Left ventricle myocardium inferior (tissue), 1 donor: ENCODE data around the gene USP6. TPM values are rescaled to one million over a fixed set of nuclear protein-coding genes. Genes with fewer than 3 reads are reported as not detected.
"Not testable (repeated sequence)": the region's sequence is repeated elsewhere in the genome, so short reads cannot be mapped to it uniquely, and the experiment has no call there.

ENCODE experiments used
- DNase-seq: peaks from one replicate; pipeline ENCODE4 v3.0.0-alpha.2; 2020
- H3K27ac ChIP-seq: fragments of 200-600 bp; replicated peaks from 2 replicates; pipeline ENCODE4 v1.8.0; 2021
- H3K27me3 ChIP-seq: fragments of 200-600 bp; 2 replicates; pipeline ENCODE4 v1.8.0; 2021; ENCODE audit warnings: low read depth
- H3K36me3 ChIP-seq: fragments of 200-600 bp; 2 replicates; pipeline ENCODE4 v1.8.0; 2021
- H3K4me1 ChIP-seq: fragments of 200-600 bp; 2 replicates; pipeline ENCODE4 v1.8.0; 2021
- H3K4me3 ChIP-seq: fragments of 200-600 bp; 2 replicates; pipeline ENCODE4 v1.8.0; 2021; ENCODE audit warnings: mild to moderate bottlenecking, moderate library complexity
- H3K9me3 ChIP-seq: fragments of 200-600 bp; replicated peaks from 2 replicates; pipeline ENCODE4 v1.8.0; 2021
- CTCF ChIP-seq: fragments of 200-600 bp; IDR thresholded peaks from 2 replicates; pipeline ENCODE4 v1.8.0; 2021; ENCODE audit warnings: antibody characterized with exemption, mild to moderate bottlenecking, borderline replicate concordance
- intact Hi-C: fragments of 100-400 bp; cut with micrococcal nuclease; formaldehyde crosslinking; loops from one replicate; pipeline ENCODE4 v1.11.0; 2022
- total RNA-seq: library from RNA; stranded (reverse); fragmentation: NEBNext Ultra II Directional; extraction: Animal tissue kit (Norgen Biotek cat#: 25700); gene quantifications from one replicate; pipeline ENCODE4 v1.2.1, GENCODE V29; 2021
- donor health status: DM: no; HTN: yes; CAD: no; lungs with severe emphysema.

The USP6 gene
- total RNA-seq, 1 donor from 2014 or later = 0.05 TPM

DNA sequence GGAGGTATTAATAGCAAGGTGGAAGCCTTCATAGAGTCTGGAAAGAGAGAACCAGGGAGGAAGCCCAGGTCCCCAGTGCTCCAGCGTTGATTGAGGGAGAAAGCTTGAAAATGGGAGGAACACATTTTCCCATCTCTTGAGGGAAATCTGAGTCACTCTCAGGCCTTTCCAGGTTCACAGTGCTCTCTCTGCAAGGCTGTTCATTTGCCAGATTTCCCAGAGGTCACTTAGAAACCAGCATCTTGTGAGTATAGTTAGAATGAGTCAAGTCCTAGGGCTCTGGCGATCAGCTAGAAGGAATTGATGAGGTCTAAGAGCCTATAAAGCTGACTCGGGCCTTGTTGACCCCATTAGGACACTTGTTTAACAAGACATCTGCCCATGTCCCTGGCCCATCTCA lies 93.6 kb downstream of the USP6 start:
- intact Hi-C loops = no loop called here
- H3K27me3 ChIP-seq = no peaks in the 10 kb centered on the region
- no peak for TF ChIP-seq CTCF
- H3K9me3 ChIP-seq = no peaks in the 10 kb centered on the region
- H3K4me1 ChIP-seq = no peaks in the 10 kb centered on the region
- H3K36me3 ChIP-seq = peaks cover 5% of the 10 kb centered on the region
- DNase-seq = no peak
- no peak overlapping the region for H3K27ac ChIP-seq
- H3K4me3 ChIP-seq = no peak overlapping the region

DNA sequence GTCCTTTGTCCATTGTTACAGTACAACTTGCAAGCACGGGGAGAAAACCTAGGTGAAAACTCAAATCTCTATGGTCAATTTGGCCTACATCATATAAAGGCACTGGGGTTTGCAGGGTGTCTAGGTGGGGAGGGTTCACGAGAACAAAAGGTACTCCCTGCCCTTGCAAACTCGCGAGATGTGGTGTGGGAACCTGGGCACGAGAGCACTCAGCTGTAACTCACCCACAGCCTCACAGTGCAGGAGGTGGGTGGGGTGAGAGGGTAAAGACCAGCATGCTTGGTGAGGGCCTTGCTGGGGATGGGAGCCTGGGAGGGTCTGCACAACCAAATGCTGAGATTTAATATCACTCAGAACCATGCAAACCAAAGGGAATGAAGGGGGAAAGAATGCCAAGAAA lies 94.3 kb downstream of the USP6 start:
- Histone ChIP-seq H3K36me3 (peaks cover 11% of the 10 kb centered on the region), H3K27ac (no peak overlapping the region), H3K9me3 (no peaks in the 10 kb centered on the region), H3K4me3 (no peak overlapping the region), H3K27me3 (no peaks in the 10 kb centered on the region), H3K4me1 (no peaks in the 10 kb centered on the region)
- TF ChIP-seq CTCF = no peak
- no peak for DNase-seq
- intact Hi-C loops = no loop called here

- no peaks in the 10 kb centered on the region for H3K9me3 ChIP-seq
- no peak overlapping the region for H3K27ac ChIP-seq
Measured at GRCh38 chr17:5210614-5211252, 94.9 kb downstream of the USP6 start.

DNA sequence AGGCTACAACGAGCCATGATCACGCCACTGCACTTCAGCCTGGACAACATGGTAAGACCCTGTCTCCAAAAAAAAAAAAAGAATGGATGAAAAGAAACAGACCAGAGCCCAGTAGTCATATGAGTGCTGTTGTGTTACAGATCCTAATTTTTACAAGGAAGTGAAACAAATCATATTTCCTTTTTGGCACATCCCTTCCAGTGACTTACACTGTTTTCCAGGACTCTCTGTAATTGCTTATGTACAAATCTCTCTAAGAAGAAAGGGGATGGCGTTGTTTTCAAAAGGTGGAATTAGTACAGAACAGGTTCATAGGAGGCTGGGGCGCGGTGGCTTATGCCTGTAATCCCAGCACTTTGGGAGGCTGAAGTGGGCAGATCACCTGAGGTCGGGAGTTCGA lies 95.6 kb downstream of the USP6 start:
- Histone ChIP-seq H3K27me3 (no peaks in the 10 kb centered on the region), H3K9me3 (no peaks in the 10 kb centered on the region), H3K4me1 (no peaks in the 10 kb centered on the region), H3K27ac (no peak overlapping the region), H3K4me3 (no peak overlapping the region), H3K36me3 (peaks cover 24% of the 10 kb centered on the region)
- TF ChIP-seq CTCF = no peak
- no peak for DNase-seq
- intact Hi-C loops = no loop called here

More at GRCh38 chr17:5210614-5211252, 94.9 kb downstream of the USP6 start:
- Histone ChIP-seq H3K4me1 (no peaks in the 10 kb centered on the region), H3K4me3 (no peak overlapping the region), H3K27me3 (no peaks in the 10 kb centered on the region), H3K36me3 (peaks cover 17% of the 10 kb centered on the region)
- no peak for TF ChIP-seq CTCF
- no peak for DNase-seq
- intact Hi-C loops = no loop called here

DNA sequence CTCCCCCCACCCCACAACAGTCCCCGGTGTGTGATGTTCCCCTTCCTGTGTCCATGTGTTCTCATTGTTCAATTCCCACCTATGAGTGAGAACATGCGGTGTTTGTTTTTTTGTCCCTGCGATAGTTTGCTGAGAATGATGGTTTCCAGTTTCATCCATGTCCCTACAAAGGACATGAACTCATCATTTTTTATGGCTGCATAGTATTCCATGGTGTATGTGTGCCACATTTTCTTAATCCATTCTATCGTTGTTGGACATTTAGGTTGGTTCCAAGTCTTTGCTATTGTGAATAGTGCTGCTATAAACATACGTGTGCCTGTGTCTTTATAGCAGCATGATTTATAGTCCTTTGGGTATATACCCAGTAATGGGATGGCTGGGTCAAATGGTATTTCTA lies 101.7 kb downstream of the USP6 start:
- H3K36me3 ChIP-seq = peaks cover 29% of the 10 kb centered on the region
- H3K27me3 ChIP-seq, H3K4me1 ChIP-seq, DNase-seq, H3K9me3 ChIP-seq, H3K4me3 ChIP-seq, intact Hi-C loops, H3K27ac ChIP-seq: not testable (repeated sequence)

DNA sequence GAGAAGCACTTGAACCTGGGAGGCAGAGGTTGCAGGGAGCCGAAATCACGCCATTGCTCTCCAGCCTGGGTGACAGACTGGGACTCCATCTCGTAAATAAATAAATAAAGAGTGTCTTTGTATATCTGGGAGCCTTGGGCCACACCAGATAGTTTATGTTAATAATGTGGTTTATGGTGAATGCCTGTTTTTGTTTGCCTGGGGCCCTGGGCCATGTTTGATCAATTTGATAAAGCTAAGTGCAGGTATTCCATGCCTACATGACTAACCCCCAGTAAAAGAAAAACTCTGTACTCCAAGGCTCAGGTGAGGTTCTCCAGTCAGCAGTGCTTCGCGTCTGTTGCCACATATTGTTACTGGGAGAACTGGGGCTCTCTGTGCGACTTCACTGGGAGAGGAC lies 103.7 kb downstream of the USP6 start:
- Histone ChIP-seq H3K4me1 (peaks cover 5% of the 10 kb centered on the region), H3K4me3 (no peak overlapping the region), H3K36me3 (peaks cover 32% of the 10 kb centered on the region), H3K9me3 (no peaks in the 10 kb centered on the region), H3K27me3 (no peaks in the 10 kb centered on the region), H3K27ac (no peak overlapping the region)
- intact Hi-C loops = no loop called here
- no peak for TF ChIP-seq CTCF
- no peak for DNase-seq
